H4 (cell line): ENCODE data around the gene KTN1. TPM values are rescaled to one million over a fixed set of nuclear protein-coding genes. Genes with fewer than 3 reads are reported as not detected.

Experiments used
- DNase-seq: peaks from one replicate; pipeline ENCODE4 v3.0.0-alpha.2; 2015; ENCODE audit warnings: low spot score
- total RNA-seq: library from RNA; depleted of rRNA; stranded (reverse); fragments of >200 nt; shearing (Covaris generic); gene quantifications from 2 replicates; pipeline ENCODE4 v1.2.3, GENCODE V29; 2014

Gene KTN1
- total RNA-seq, 1 experiment from 2014 or later, result 77.4 TPM

DNA sequence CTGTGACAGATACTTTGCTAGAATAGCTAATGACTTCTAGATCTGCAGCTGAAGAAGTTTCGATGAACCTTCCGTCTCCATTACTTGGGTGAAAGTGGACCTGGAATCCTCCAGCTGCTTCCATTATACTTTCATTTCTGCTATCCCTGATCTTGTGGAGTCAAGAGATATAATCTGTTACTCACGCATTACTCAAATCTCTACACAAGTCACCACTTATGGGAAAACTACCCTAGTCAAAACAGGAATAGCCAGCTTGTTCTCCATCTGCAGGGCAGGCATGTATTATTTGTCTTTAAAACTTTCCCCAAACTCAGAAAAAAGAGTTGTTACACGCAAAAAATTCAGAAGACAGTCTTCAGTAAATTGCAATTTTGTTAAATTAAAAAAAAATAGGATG lies 2.8 kb upstream of the KTN1 start:
- DNase-seq, result no peak

DNA sequence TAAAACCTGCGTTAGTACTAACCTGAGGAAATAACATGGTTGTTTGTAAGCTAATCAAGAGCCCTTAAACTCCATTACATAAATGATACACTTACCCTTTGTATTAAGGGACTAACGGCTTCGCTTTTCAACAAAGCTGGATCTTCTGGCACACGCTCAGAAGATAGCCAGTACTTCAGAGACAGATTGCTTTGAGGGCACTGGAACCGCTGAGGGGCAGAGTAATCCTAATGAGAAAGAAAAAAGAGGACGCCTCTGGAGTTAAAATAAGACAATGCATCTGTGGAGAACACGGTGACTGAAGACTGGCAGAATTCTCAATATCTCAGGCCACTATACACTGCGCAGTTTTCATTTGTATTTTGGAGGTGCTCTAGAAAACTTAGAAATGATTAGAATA lies 1.5 kb upstream of the KTN1 start:
- no peak for DNase-seq

DNA sequence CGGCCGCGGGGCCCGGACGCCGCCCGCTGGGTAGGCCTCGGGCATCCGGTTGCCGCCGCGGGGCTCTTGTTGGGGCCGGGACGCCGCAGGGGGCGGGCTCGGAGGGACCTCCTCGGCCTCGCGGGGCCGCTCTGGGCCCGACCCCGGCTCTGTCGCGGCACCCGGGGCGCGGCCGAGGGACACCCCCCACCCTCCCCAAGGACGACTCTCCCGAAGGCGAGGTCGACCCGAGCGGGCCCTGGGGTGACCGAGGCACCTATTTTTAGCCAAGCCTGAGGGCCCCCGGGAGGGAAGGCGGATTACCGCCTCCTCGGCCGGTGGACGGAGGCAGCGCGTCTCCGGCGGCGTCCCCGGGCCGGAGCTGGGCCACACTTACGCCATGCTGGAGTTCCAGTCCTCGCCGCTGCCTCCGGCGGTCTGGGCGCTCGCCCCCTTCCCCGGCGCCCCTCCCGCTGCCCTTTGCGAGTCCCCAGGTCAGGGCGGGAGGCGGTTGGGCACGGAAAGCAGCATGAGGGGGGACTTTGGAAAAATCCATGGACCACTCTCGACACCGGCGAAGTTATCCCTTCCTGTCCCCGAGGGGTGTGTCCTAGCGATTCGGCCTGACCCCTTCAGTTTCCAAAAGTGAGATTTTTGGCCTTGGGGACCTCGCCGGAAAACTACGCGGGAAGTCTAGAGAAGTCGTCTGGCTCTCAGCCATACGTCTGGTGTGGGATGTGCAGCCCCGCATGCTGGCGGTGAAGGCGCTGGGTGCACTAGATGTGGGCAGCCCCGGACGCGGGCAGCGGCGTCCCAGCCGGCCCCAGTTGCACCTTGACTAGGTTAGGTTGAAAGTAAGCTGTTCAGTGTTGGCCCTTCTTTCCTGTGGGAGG lies 699 bp downstream of the KTN1 start:
- peak; percentile 21 for DNase-seq

DNA sequence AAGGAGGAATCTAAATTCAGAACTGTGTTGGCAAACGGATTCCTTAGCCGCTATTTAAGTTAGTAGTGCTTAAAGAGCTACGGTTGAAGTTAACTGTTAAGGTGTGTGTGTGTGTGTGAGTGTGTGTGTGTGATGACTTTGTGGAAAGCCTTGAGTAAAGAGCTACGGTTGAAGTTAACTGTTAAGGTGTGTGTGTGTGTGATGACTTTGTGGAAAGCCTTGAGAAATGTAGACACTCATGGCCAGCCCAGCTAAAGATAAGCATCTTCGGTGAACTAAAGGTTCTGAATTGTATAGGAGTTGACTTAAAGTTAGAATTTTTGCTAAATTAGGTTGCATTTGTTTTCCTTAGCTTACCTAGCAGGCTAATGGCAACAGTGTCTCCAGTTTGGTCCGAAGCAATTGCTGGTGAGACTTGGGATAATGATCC lies 1.4 kb downstream of the KTN1 start:
- no peak for DNase-seq

DNA sequence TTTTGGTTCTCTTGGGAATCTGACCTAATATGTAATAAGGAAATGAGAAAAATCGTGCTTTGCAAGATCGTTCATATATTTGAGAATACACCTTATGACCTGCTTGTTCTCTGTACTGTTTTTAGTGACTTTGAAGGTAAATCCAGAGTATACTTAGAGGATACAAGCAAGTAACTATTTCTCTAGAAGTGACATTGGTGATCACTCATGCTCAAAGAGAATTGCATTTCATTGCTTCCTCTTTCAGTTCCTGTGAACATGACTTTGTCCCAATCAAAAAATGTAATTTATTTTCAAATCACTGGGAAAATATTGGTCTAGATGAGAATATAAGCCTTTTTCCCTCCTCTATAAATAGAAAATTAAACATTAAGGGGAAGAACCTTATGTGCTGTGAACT lies 2.7 kb downstream of the KTN1 start:
- DNase-seq, result no peak

DNA sequence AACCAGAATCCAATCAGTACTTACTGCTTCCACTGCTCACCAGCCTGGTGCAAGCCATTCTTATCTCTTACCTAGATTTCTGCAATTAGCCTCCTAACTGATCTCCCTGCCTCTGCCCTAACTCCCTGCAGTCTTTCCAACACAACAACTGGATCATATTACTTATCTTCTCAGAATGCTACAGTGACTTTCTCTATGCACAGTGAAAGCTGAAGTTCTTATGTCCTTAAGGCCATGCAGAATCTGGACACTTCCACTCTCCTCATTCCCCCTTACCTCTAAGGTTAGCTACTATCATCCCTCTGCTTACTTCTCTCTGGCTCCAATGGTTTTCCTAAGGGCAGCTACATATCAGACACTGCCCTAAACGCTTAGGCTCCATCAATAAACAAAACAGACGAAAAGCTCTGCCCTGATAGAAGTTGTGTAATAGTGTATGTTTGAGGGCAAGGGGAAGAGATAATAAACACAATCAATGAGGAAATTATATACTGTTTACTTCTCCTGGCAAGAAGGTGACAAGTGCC lies 4.0 kb downstream of the KTN1 start:
- no peak for DNase-seq

DNA sequence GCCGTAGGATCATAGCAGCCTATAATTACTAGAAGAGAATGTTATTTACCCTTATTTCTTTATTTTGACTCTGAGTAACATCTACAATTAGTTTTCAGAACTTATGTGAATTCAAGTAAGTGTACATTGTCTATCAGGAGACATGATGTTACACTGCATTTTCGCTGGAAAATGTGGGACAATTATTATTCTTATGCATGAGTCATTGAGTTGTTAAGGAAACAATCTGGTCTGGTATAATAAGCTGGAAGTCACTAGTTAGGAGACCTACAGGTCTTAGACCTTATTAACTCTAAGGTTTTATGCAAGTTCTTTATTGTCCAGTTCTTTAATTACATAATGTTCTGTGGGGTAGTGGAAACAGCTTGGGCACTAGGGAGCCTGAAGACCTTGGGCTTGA lies 5.8 kb downstream of the KTN1 start:
- DNase-seq, result peak; percentile 21

DNA sequence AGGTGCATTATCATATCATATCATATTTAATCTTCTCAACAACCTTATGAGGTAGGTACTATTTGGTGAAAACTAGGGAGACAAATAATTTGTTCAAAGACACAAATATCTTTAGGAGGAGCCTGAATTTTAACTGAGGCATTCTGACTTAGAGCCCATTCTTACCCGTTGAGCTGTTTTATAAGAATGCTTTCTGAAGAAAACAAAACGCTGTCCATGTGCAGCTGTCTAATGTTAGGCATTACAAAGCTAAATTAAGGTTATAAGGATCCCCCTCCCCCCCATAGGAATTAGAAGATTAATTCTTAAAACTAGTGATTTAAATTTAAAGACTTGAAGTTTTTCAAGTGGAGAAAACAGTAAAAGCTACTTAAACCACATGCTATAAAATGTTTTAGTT lies 6.4 kb downstream of the KTN1 start:
- no peak for DNase-seq

DNA sequence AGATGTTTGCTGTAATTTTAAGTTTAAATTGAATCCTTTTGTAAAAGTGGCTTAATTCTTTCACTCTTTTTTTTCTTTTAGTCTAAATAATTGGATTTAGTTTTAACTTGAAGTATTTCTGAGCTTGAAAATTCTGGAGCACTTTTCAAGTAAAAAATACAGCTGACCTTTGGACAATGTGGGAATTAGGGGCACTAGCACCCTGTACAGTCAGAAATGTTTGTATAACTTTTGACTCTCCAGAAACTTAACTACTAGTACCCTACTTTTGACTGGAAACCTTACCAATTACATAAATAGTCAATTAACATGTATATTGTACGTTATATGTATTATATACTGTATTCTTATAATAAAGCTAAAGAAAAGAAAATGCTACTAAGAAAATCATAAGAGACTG lies 7.8 kb downstream of the KTN1 start:
- no peak for DNase-seq

DNA sequence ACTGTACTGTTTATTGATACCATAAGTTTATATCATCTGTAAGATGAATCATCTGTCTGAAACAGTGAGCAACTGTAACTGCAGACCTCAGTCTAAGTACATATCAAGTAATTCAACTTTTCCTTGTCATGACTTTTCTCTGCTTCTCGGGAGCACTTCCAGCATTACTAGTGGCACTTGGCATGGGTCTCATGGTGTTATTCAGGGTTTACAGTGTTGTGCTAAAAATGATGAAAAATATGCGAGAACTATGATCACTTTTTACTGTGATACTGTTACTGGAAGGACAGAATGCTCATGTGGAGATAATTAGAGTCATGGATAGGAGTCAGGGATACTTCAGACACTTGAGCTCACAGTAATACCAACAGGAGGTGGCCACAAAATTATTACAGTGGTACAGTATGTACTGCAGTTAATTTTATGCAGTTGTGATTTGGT lies 8.3 kb downstream of the KTN1 start:
- no peak for DNase-seq

DNA sequence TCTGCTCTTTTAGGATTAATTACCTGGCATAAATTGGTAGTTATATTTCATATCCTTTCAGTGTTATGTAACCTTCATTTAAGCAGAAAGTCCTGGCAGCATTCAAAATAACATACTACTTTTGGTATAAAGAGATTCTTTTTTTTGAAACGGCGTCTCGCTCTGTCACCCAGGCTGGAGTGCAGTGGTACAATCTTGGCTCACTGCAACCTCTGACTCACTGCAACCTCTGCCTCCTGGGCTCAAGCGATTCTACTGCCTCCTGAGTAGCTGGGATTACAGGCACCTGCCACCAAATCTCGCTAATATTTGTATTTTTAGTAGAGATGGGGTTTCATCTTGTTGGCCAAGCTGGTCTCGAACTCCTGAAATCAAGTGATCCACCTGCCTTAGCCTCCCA lies 9.2 kb downstream of the KTN1 start:
- DNase-seq, result no peak

DNA sequence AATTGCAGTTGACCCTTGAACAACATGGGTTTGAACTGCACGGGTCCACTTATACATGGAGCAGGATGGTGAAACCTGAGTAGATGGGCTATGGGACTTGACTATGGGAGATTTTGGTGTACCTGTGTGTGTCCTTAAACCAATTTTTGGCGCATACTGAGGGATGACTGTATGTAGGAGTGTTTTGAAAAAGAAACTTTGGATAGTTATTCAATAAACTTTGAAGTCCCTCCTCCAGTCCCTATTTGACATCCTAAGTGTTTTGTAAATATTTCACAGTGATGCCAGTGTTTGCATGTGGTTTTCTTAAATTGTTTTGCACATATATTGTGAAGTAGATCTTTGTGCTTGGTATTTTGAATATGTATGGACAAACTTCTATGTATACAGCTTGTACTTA lies 12.4 kb downstream of the KTN1 start:
- DNase-seq, result no peak

DNA sequence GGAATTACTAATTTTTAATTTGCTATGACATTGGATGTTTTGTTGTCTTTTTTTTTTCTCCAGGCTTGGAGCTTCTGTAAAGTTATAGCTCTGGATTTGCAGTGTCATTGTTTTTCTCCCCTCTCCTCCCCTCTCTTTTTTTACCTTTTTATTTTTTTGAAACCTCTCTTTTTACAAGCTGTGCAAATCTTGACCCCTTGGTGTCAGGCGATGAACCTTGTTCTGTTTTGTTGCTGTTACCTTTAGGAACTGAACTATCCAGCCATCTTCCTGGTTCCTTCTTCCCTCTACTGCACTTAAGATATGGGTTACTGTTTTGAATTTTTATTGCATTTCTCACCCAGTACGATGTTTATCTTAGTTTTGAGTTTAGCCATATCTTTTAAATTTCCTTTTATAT lies 13.7 kb downstream of the KTN1 start:
- no peak for DNase-seq

DNA sequence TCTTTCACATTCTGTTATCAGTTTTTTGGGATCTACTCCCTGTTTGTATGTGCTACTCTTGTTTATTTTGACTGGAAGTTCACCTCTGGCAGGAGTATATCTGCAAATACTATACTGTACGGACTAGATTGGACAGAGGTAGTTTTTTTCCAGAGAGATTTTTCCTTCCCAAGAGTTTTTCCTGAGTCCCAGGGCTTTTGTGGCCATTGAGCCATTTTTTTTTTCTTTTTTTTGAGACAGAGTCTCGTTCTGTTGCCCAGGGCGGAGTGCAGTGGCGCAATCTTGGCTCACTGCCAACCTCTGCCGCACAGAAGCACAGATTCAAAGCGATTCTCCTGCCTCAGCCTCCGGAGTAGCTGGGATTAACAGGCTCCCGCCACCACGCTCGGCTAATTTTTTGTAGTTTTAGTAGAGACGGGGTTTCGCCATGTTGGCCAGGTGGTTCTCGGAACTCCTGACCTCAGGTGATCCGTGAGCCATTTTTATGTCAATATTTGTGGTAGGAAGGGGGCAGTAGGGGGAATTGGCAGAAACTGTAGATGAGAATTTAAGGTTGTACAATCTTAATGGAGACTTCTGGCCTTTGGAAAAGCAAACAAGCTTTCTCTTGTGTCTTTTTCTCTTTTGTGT lies 19.4 kb downstream of the KTN1 start:
- peak; percentile 86 for DNase-seq

DNA sequence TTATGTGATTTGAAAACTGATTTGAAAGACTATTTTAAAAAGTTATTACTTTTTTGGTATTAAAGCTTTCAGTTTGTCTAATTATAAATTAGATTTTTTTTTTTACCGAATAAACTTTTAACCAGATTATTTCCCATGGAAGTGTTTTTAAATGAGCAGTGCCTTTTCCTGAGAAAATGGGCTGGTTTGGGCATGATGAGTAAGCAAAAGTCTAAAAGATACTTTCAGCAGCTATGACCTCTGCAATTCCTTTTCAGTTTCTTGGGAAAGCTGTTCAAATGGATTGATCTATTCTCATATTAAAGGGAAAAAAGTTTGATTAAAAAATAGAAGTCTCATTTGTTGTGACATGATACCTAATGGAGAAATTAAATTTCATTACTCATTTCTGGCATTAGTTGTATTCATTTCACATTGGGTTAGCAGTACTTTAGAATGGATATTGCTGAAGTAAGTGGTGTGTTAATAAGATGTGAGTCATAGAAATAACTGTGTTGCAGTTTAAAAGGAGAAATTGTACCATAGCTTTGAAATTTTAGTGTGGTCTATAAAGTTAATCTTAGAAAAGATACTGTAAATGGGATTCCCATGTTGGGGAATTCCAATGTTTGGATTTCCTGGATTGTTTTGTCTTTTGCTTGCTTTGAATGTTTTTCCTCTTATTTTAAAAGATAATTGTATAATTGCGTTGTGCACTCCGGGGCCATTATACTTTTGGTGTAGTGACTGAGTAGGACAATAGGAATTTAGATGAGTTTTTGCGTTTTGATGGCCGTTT lies 21.0 kb downstream of the KTN1 start:
- peak; percentile 37 for DNase-seq

DNA sequence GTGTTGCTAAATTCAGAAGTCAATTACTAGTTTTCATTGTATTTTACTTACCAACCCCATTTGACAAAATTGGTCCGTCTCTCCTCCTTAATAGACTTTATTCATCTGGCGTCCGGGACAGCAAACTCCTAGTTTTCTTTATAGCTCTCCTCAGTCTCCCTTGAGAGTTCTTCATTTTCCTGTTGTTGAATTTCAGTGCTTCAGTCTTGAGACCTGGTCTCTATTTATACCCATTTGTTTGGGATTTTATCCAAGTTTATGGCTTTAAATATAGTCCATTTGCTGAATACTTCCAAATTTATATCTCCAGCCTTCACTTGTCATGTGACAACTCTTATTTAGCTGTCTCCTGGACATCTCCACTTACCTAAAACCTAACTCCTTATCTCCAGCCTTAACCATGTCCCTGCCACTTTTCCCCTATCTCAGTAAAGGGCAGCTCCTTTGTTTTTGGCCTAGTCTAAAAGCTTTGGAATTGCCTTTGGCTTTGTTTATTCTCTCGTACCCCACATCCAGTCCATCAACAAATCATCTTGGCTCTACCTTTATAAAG lies 23.5 kb downstream of the KTN1 start:
- no peak for DNase-seq

DNA sequence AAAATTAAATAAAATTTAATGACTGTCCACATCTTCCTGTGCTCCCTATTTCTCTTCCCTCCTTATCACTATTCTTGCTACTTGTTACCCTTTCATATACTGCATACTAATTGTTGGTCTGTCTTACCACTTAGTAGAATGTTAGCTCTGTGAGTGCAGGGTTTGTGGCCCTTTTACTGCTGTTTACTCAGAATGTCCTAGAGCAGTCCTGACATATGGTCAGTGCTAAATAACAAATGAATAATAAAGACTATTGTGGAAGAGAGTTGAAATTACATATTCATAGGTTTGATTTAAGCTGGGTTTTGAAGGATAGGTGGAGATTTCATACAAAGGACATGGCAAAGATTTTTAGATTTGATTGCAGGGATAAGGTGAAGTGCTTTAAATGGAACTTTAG lies 24.5 kb downstream of the KTN1 start:
- DNase-seq, result no peak

DNA sequence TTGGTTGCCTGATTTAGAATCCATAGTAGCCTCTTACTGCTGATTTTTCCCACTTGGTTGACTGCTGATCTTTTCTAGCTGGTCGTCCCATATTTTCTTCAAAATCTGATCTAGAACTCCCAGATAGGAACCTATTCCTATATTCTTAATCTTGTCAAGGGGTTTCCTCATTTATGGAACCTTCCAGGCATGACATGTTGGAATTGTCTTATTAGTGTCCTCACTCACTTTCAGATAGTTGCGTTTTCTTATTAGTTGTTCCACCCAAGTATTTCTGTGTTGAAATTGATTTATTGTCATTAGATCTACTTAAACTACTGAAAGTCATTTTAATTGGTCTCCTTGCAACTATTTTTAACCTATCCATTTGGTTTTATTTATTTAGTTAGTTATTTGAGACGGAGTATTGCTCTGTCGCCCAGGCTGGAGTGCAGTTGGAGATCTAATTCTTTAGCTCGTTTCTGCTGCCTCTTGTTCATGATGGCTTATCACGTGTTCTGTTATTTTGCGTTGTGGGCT lies 25.0 kb downstream of the KTN1 start:
- DNase-seq, result no peak

DNA sequence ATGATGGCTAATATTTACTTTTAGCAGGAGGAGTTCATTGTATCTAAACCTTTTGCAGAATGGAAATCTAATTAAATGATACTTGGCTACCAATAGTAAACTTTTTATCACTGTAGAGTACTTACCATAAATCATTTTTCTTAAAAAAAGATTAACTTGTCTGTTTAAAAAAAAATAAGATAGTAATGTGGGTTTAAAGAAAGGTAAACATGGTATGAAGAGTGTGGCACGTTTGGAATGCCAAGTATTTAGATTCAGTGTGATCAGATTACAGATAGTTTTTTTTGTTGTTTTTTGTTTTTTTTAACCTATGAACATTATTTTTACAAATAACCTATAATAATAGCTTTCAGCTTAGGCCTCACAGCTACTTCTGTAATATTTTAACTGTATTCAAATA lies 25.8 kb downstream of the KTN1 start:
- no peak for DNase-seq

DNA sequence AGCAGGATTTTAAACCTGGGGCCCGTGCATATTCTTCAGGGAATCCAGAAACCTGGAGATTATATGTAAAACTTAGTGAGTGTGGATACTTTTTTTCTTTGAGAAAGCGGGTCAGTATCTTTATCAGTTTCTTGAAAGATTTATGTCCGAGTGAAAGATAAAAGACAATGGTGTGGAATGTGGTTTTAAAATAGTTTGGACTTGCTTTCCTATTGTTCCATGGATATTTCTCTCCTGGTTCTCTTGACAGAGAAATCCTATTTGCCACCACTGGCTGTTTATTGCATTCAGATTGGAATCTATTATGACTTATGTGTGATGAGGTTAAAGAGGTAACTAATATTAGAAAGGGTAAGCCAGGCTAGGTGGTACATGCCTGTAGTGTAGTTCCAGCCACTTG lies 27.4 kb downstream of the KTN1 start:
- no peak for DNase-seq

DNA sequence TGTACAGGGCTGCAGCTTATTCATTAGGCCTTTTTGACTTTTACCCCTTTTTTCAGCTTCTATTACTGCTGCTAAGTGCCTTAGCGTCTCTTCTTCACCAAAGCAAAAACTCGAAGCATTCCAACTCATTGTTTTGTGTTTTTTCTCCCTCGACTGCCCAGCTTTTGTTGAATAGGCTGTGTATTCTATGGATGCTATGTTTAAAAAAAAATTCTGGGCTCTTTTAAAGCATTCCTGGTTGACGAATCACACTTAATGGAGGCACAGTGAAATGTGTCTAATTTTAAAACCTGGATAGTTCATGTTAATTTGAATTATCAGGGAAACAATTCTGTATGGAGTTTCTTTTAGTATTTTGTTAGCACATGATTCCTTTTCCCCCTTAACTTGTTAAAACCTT lies 29.7 kb downstream of the KTN1 start:
- DNase-seq, result no peak
